ENCODE measurements around the gene FAM241B.

FAM241B gene

GRCh38 chr10:69666756-69667155, 36.7 kb downstream of the FAM241B start:
- DNase-seq (ENCODE audit: low read depth in 2 of 2), result no peak

GRCh38 chr10:69668721-69669120, 38.7 kb downstream of the FAM241B start:
- no peak for DNase-seq (ENCODE audit: low read depth in 2 of 2)

GRCh38 chr10:69669409-69669808, 39.4 kb downstream of the FAM241B start:
- no peak for DNase-seq (ENCODE audit: low read depth in 2 of 2)

- no peak for DNase-seq (ENCODE audit: low read depth in 2 of 2)
These were observed 43.5 kb downstream of the FAM241B start for GRCh38 chr10:69673521-69673920.

- no peak for DNase-seq (ENCODE audit: low read depth in 2 of 2)
These were observed 44.7 kb downstream of the FAM241B start for GRCh38 chr10:69674786-69675185.

- DNase-seq (ENCODE audit: low read depth in 2 of 2), result no peak
These were observed 46.3 kb downstream of the FAM241B start for GRCh38 chr10:69676301-69676700.

- no peak for DNase-seq (ENCODE audit: low read depth in 2 of 2)
These were observed 48.1 kb downstream of the FAM241B start for GRCh38 chr10:69677985-69678654.

GRCh38 chr10:69679736-69680135, 49.7 kb downstream of the FAM241B start:
- DNase-seq (ENCODE audit: low read depth in 2 of 2), result no peak

GRCh38 chr10:69680610-69681009, 50.6 kb downstream of the FAM241B start:
- DNase-seq (ENCODE audit: low read depth in 2 of 2), result no peak

GRCh38 chr10:69681436-69681835, 51.4 kb downstream of the FAM241B start:
- DNase-seq (ENCODE audit: low read depth in 2 of 2), result no peak

- no peak for DNase-seq (ENCODE audit: low read depth in 2 of 2)
These were observed 53.0 kb downstream of the FAM241B start for GRCh38 chr10:69682955-69683474.
